RPMI7951 (cell line): ENCODE measurements around the gene ABT1. TPM values are rescaled to one million over a fixed set of nuclear protein-coding genes. Genes with fewer than 3 reads are reported as not detected.

ENCODE experiments used
- DNase-seq: peaks from one replicate; pipeline ENCODE4 v3.0.0-alpha.2; 2012; ENCODE audit warnings: low read depth
- total RNA-seq: library from RNA; depleted of rRNA; stranded (reverse); fragments of >200 nt; shearing (Covaris generic); gene quantifications from 2 replicates; pipeline ENCODE4 v1.2.3, GENCODE V29; 2014

Gene ABT1
- total RNA-seq, 1 experiment from 2014 or later, result 16.2 TPM

GRCh38 chr6:26571592-26572296, 25.0 kb upstream of the ABT1 start:
- DNase-seq, result peak; percentile 89

GRCh38 chr6:26575494-26575939, 21.2 kb upstream of the ABT1 start:
- DNase-seq, result no peak

- DNase-seq, result no peak
Observed at GRCh38 chr6:26576407-26576843, 20.3 kb upstream of the ABT1 start.

- DNase-seq, result peak; percentile 74
Observed at GRCh38 chr6:26576929-26577719, 19.6 kb upstream of the ABT1 start.

- no peak for DNase-seq
Observed at GRCh38 chr6:26577720-26578072, 19.1 kb upstream of the ABT1 start.

GRCh38 chr6:26578279-26578678, 18.5 kb upstream of the ABT1 start:
- no peak for DNase-seq

- DNase-seq, result no peak
Observed at GRCh38 chr6:26578741-26579140, 18.0 kb upstream of the ABT1 start.

- DNase-seq, result no peak
Observed at GRCh38 chr6:26581164-26581915, 15.4 kb upstream of the ABT1 start.

- no peak for DNase-seq
Observed at GRCh38 chr6:26588965-26589364, 7.8 kb upstream of the ABT1 start.

- DNase-seq, result peak; percentile 79
Observed at GRCh38 chr6:26592649-26593048, 4.1 kb upstream of the ABT1 start.

GRCh38 chr6:26593278-26594130, 3.2 kb upstream of the ABT1 start:
- no peak for DNase-seq

- no peak for DNase-seq
Observed at GRCh38 chr6:26594131-26594498, 2.6 kb upstream of the ABT1 start.

- DNase-seq, result peak; percentile 62
Observed at GRCh38 chr6:26594730-26595632, 1.8 kb upstream of the ABT1 start.

GRCh38 chr6:26595669-26596269, 984 bp upstream of the ABT1 start:
- DNase-seq, result peak; percentile 93

- DNase-seq, result no peak
Observed at GRCh38 chr6:26597389-26597766, 625 bp downstream of the ABT1 start.

- DNase-seq, result no peak
Observed at GRCh38 chr6:26597821-26598220, 1.1 kb downstream of the ABT1 start.

- DNase-seq, result no peak
Observed at GRCh38 chr6:26598267-26598666, 1.5 kb downstream of the ABT1 start.

GRCh38 chr6:26599134-26599533, 2.4 kb downstream of the ABT1 start:
- DNase-seq, result no peak

GRCh38 chr6:26599591-26599990, 2.8 kb downstream of the ABT1 start:
- no peak for DNase-seq

GRCh38 chr6:26600759-26601158, 4.0 kb downstream of the ABT1 start:
- DNase-seq, result no peak
